ENCODE results near the gene GGACT. TPM values are rescaled to one million over a fixed set of nuclear protein-coding genes. Genes with fewer than 3 reads are reported as not detected.

The GGACT gene
- total and polyA plus RNA-seq, 2 experiments from 2014 or later = 0.24 to 1.0 TPM

GRCh38 chr13:100536643-100537180 lies 51.9 kb downstream of the GGACT start:
- Histone ChIP-seq H3K36me3 (ENCODE audit: insufficient read depth) (no peaks in the 10 kb centered on the region), H3K27me3 (ENCODE audit: insufficient read depth) (no peaks in the 10 kb centered on the region), H3K9me2 (ENCODE audit: insufficient read depth) (no peaks in the 10 kb centered on the region), H3K27ac (ENCODE audit: low read depth) (peak overlapping the region; percentile 9; the same call in 1 of the 2 replicates), H3K4me2 (no peak overlapping the region), H3K79me2 (replicated peaks; ENCODE audit: insufficient read depth) (no peaks in the 10 kb centered on the region), H3K4me3 (no peak overlapping the region), H4K20me1 (replicated peaks; ENCODE audit: insufficient read depth) (no peaks in the 10 kb centered on the region), H2AFZ (no peak overlapping the region), H3K4me1 (ENCODE audit: insufficient read depth) (no peaks in the 10 kb centered on the region), H3F3A (replicated peaks; ENCODE audit: low read depth) (0 out of 2 replicates have a peak, but pooled peaks cover 6% of the 10 kb centered on the region)
- Mint-ChIP-seq H3K4me1 (peaks cover 16% of the 10 kb centered on the region), H3K9me3 (no peaks in the 10 kb centered on the region), H3K4me3 (no peak overlapping the region), H3K27me3 (ENCODE audit: insufficient read depth, low read depth, poor library complexity) (peaks cover 10% of the 10 kb centered on the region), H3K36me3 (ENCODE audit: low read depth) (no peaks in the 10 kb centered on the region; the same call in 2 of the 3 replicates), H3K27ac (no peak overlapping the region)
- no peak for TF ChIP-seq EZH2phosphoT487 (IDR thresholded peaks at IDR 0.05; ENCODE audit: unreplicated experiment)
- no peak for TF ChIP-seq ZNF114 (CRISPR knock-in tag; IDR thresholded peaks at IDR 0.05)
- no peak for TF ChIP-seq EZH2 (IDR thresholded peaks at IDR 0.05; ENCODE audit: low read depth, unreplicated experiment)
- TF ChIP-seq, protein P1, sequence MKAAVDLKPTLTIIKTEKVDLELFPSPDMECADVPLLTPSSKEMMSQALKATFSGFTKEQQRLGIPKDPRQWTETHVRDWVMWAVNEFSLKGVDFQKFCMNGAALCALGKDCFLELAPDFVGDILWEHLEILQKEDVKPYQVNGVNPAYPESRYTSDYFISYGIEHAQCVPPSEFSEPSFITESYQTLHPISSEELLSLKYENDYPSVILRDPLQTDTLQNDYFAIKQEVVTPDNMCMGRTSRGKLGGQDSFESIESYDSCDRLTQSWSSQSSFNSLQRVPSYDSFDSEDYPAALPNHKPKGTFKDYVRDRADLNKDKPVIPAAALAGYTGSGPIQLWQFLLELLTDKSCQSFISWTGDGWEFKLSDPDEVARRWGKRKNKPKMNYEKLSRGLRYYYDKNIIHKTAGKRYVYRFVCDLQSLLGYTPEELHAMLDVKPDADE (IDR thresholded peaks at IDR 0.05) = no peak
- TF ChIP-seq ZNF462 (CRISPR knock-in tag; IDR thresholded peaks at IDR 0.05) = no peak
- TF ChIP-seq POLR2AphosphoS5 (IDR thresholded peaks at IDR 0.05; ENCODE audit: low read depth) = no peak
- TF ChIP-seq ZNF331 (CRISPR knock-in tag; IDR thresholded peaks at IDR 0.05; ENCODE audit: low read depth) = no peak
- no peak for TF ChIP-seq CREB1 (CRISPR knock-in tag; IDR thresholded peaks at IDR 0.05; ENCODE audit: low read depth)
- DNase-seq (ENCODE audit: low spot score) (no peak), ATAC-seq (no peak)

Data from GM23338 (cell line).